NCI-H69 (cell line): Measurements from ENCODE around the gene AMELX.
A peak's percentile ranks its signal among the peaks of the same experiment; 100 is the strongest.

Experiments used
- DNase-seq: peaks from one replicate; lab custom pipeline; 2025; lab: John Stamatoyannopoulos, UW

AMELX gene

GRCh38 chrX:11309220-11309619 is 16.0 kb downstream of the AMELX start:
- DNase-seq: no peak

- DNase-seq: no peak
Observed at GRCh38 chrX:11311706-11312105, 18.5 kb downstream of the AMELX start.

GRCh38 chrX:11319806-11320520 is 26.8 kb downstream of the AMELX start:
- peak; percentile 6 for DNase-seq

DNA sequence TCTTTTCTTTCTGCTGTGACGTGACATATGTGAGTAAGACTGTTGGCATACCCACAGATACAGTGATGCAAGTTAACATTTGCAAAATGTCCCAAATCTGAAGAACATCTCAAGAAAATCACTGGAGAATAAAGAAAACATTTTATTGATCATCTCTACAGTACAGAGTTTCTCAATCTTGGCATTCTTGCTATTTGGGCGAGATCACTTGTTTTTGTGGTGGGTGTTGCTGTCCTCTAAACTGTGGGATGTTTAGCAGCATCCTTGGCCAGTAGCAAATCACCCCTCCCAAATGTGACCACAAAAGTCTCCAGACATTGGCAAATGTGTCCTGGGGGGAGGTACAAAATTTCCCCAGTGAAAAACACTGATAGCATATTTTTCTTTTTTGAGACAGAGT is 28.8 kb downstream of the AMELX start:
- no peak for DNase-seq

GRCh38 chrX:11328134-11328533 is 34.9 kb downstream of the AMELX start:
- DNase-seq: no peak

GRCh38 chrX:11329021-11329420 is 35.8 kb downstream of the AMELX start:
- peak; percentile 0 for DNase-seq

DNA sequence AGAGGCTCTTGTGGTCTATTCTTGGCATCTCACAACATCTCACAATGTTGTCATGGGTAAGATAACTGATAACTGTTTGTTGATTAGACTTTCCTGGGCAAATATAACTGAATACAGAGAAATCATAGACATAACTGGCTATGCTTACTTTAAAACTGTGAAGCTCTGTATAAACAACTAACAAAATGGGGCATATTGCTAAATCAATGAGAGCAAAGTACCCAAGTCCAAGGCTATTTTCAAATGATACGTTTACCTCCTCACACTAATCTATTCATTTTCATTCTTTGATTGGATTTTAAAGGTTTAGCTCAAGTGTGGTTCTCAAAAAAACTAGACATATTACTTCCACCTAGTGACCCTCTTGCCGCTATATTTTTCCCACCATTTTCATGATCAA is 38.6 kb downstream of the AMELX start:
- DNase-seq: no peak

GRCh38 chrX:11334165-11334564 is 41.0 kb downstream of the AMELX start:
- no peak for DNase-seq

DNA sequence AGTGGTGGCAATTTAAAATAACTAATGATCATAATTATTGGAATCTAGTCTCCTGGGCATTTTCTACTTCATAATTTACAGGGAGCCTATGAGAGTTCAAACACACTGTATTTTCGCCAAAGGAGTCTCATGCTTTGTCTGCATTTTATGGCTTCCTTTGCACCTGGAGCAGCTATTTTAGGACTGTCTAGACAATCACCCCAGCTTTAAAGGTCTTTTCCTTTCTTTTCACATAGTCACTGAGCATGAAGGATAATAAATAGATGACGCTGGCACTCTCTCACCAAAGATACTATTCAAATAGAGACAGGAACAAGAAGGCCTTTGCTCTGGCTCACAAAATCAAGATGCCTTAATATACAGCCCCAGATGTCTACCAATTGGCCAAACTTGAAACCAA is 43.0 kb downstream of the AMELX start:
- DNase-seq: peak; percentile 79

DNA sequence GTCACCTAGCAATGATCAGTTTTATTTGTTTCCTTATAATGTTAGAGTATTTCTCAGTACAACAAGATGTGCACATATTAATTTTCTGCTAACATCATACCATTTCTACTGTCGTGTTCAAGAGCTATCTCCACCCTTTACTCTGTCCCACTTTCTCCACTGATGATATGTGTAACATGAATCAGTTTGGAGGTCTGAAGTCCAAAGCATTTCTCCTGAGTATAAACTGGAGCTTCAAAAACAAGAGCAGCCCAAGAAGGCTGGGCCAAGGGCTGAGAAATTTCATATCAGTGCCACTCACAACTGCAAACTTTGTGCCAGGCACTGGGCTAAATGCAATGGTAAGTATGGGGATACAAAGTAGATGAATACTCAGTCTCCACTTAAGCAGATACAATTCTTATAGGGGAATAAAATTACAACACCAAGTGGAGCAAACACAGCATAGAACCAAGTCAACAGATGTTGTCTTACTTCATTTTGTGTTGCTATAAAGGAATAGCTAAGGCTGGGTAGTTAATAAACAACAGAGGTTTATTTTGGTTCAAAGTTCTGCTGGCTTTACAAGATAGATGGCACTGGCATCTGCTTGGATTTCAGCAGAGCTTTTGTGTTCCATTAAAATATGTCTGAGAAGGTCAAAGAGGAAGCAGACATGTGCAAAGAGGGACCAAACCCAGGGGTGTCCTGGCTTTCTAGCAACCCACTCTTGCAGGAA is 44.2 kb downstream of the AMELX start:
- no peak for DNase-seq

GRCh38 chrX:11341274-11342201 is 48.3 kb downstream of the AMELX start:
- DNase-seq: peak; percentile 68

DNA sequence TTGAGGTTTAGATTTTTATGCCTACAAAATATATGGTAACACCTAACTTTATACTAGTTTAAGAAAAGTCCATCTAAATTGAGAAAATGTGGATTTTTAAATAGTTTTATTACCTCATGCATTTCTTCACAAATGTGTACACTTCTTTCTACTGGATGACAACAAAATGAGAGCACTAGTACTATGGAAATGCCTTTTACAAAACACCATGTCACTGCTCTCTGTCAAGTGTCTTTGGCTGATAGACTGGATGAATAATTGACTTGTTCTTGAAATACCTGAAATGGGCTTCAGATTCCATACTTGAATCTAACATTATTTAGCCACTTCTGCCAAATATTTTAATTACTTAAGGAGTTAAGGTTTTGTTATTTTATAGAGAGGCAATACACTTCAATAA is 49.5 kb downstream of the AMELX start:
- DNase-seq: no peak

GRCh38 chrX:11346121-11346682 is 53.0 kb downstream of the AMELX start:
- no peak for DNase-seq

- no peak for DNase-seq
Observed at GRCh38 chrX:11347300-11347699, 54.1 kb downstream of the AMELX start.

- DNase-seq: no peak
Observed at GRCh38 chrX:11349020-11349419, 55.8 kb downstream of the AMELX start.

GRCh38 chrX:11349661-11350337 is 56.6 kb downstream of the AMELX start:
- no peak for DNase-seq
